Small intestine (tissue), 16 donors: ENCODE results near the gene C1orf50. TPM values are rescaled to one million over a fixed set of nuclear protein-coding genes. Genes with fewer than 3 reads are reported as not detected.
"Not testable (repeated sequence)": the region's sequence is repeated elsewhere in the genome, so short reads cannot be mapped to it uniquely, and the experiment has no call there.

ENCODE experiments used
- DNase-seq, 2 donors: peaks; one replicate each; pipeline versions ENCODE4 v3.0.0 to v3.0.0-alpha.2; 2013
- FAIRE-seq: peaks from 2 replicates; lab custom pipeline; 2012; peaks lifted over from hg19 to GRCh38; lab: Jason Lieb, UNC
- H3K27ac ChIP-seq, 3 donors: one replicate each; pipeline ENCODE4 v1.5.1; 2013; ENCODE audit warnings: low read length in 2 of 3, mild to moderate bottlenecking in 2 of 3, control low read depth in 1 of 3, inconsistent platforms in 1 of 3, low read depth in 1 of 3, moderate library complexity in 1 of 3
- H3K27me3 ChIP-seq, 3 donors: one replicate each; pipeline ENCODE4 v1.6.1; 2013; ENCODE audit warnings: low read length in 3 of 3, inconsistent platforms in 1 of 3; ENCODE audit not compliant: control insufficient read depth in 3 of 3, insufficient read depth in 3 of 3
- H3K36me3 ChIP-seq, 3 donors: one replicate each; pipeline ENCODE4 v1.6.1; 2013; ENCODE audit warnings: low read length in 3 of 3, inconsistent platforms in 1 of 3, low read depth in 1 of 3, mild to moderate bottlenecking in 1 of 3, moderate library complexity in 1 of 3; ENCODE audit not compliant: control insufficient read depth in 3 of 3, insufficient read depth in 2 of 3
- H3K4me1 ChIP-seq, 3 donors: one replicate each; pipeline ENCODE4 v1.6.1; 2013; ENCODE audit warnings: low read length in 2 of 3, inconsistent platforms in 1 of 3, low read depth in 1 of 3, mild to moderate bottlenecking in 1 of 3, moderate library complexity in 1 of 3; ENCODE audit not compliant: control insufficient read depth in 3 of 3, insufficient read depth in 2 of 3
- H3K4me3 ChIP-seq, 3 donors: one replicate each; pipeline ENCODE4 v1.5.1; 2013; ENCODE audit warnings: low read length in 3 of 3, control low read depth in 1 of 3, inconsistent platforms in 1 of 3, low read depth in 1 of 3, mild to moderate bottlenecking in 1 of 3, moderate library complexity in 1 of 3
- H3K9me3 ChIP-seq, 2 donors: one replicate each; pipeline ENCODE4 v1.6.1; 2013; ENCODE audit warnings: low read depth in 1 of 2, low read length in 1 of 2; ENCODE audit not compliant: control insufficient read depth in 2 of 2, insufficient read depth in 1 of 2
- WGBS, 3 donors: extraction: QIAGEN DNeasy Blood & Tissue Kit; methylation state at CpG; one replicate each; pipeline ENCODE4 v1.1.7; 2013; 5-methylcytosine and 5-hydroxymethylcytosine counted together
- long read RNA-seq, 10 donors: transcript quantifications; one replicate each; lab custom pipeline, GENCODE V29; 2026
- polyA plus RNA-seq, 4 donors: library from polyadenylated mRNA; stranded (reverse) in 3 of 4; unstranded in 1 of 4; fragments of 200-250 nt in 3 of 4; fragments of 120-200 nt in 1 of 4; gene quantifications; one replicate each; pipeline versions ENCODE4 v1.2.1 to v1.2.3, GENCODE V29; 2013
- donor health status: healthy with polysubstance abuse.
- donor health status: control.
- donor health status: control.
- donor health status: Bipolar disorder and iron deficiency.
- donor health status: healthy.

The C1orf50 gene
- polyA plus RNA-seq, result 1 to 10 TPM; 3.9 to 9.1 (median 5.0) TPM
- long read RNA-seq, donor 1, result 0 reads
- long read RNA-seq, donor 2, full-length matches to known transcripts, result 2 of 2 reads
- long read RNA-seq, donor 2, partial matches to known transcripts, result 0 of 2 reads
- long read RNA-seq, donor 2, other reads (novel, unspliced or antisense), result 0 of 2 reads
- long read RNA-seq, donor 3, full-length matches to known transcripts, result 3 of 3 reads
- long read RNA-seq, donor 3, partial matches to known transcripts, result 0 of 3 reads
- long read RNA-seq, donor 3, other reads (novel, unspliced or antisense), result 0 of 3 reads
- long read RNA-seq, donor 4, result 0 reads
- long read RNA-seq, donor 5, full-length matches to known transcripts, result 1 of 1 reads
- long read RNA-seq, donor 5, partial matches to known transcripts, result 0 of 1 reads
- long read RNA-seq, donor 5, other reads (novel, unspliced or antisense), result 0 of 1 reads
- long read RNA-seq, donor 6, full-length matches to known transcripts, result 4 of 4 reads
- long read RNA-seq, donor 6, partial matches to known transcripts, result 0 of 4 reads
- long read RNA-seq, donor 6, other reads (novel, unspliced or antisense), result 0 of 4 reads
- long read RNA-seq, donor 7, result 0 reads
- long read RNA-seq, donor 8, result 0 reads
- long read RNA-seq, donor 9, full-length matches to known transcripts, result 1 of 1 reads
- long read RNA-seq, donor 9, partial matches to known transcripts, result 0 of 1 reads
- long read RNA-seq, donor 9, other reads (novel, unspliced or antisense), result 0 of 1 reads
- long read RNA-seq, donor 10, full-length matches to known transcripts, result 2 of 2 reads
- long read RNA-seq, donor 10, partial matches to known transcripts, result 0 of 2 reads
- long read RNA-seq, donor 10, other reads (novel, unspliced or antisense), result 0 of 2 reads

DNA sequence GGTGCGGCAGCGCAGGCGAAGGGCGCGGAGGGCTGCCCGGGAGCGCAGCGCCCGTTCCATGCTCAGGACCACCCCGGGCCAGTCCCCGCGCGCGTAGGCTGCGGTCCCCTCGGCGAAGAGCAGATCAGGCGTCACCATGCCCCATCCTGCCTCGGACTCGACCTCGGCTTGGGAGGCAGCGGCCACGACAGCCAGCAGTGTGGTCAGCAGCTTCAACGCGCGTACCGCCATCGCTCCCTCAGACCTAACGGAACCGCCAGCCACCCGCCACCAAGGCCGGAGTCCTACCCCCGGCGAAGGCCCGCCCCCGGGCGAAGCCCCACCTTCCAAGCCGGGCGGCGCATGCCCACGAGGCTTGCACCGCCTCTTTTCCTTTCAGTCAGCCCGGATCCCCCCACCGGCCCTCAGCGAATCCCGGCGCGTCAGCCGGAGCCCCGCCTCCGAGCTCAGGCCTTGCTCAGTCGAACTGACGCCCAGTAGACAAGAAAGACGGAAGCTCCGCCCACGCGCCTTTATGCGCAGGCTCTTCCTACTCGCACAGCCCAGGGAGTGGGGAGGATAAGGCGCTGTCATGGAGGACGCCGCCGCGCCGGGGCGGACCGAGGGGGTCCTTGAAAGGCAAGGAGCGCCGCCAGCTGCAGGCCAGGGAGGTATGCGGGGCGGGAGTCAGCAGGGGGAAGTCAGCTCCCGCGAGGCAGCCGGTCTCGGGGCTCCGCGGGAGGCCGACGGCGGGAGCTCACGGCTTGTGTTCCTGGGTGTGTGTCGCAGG is at the start of gene C1orf50, which contains the start of gene P3H1:
Gene C1orf50 (plus strand): TSS at position 509 of the 769 bp plus-strand sequence. CDS start 63 bp downstream, at position 572.
Gene P3H1 (minus strand): TSS at position 288 of the 769 bp plus-strand sequence. CDS start 57 bp downstream, at position 231.
- Histone ChIP-seq H3K4me1 (peaks cover 0 to 11% (median 10%) of the 10 kb centered on the region in 3 donors), H3K36me3 (peaks cover 0 to 14% (median 0%) of the 10 kb centered on the region in 3 donors), H3K27me3 (no peaks in the 10 kb centered on the region), H3K4me3 (peak within 1 kb of the TSS; percentile 84 to 97 (median 94)), H3K9me3 (no peaks in the 10 kb centered on the region), H3K27ac (peak within 1 kb of the TSS; percentile 90 to 96 (median 92))
- 0% methylated on average over 54 to 82 of the region's 82 CpGs for WGBS, 3 donors
- FAIRE-seq (no peak), DNase-seq (peak; percentile 100)

DNA sequence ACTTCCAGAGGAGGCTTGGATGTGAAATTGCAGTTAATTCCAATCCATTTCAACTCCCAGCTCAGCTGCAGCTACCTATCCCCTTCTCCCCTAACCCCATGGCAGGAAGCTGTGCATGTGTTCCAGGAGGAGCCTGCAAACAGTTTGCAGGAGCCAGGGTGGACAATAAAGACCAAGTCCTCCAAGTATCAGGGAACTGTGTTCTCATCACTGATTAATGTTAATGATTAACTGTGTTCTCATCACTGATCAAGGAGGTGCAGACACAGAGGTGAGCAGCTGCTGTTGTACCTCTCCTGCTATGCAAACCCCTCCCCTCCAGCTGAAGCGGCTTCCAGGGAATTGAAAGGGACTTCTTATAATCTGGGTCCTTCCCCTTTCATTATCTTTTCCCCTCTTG is 46.2 kb upstream of the C1orf50 start:
- FAIRE-seq, result no peak
- WGBS, 3 donors, result 0 to 72% (median 44%) methylated on average over 1 of the region's 1 CpG
- peak; percentile 78 to 84 for DNase-seq

DNA sequence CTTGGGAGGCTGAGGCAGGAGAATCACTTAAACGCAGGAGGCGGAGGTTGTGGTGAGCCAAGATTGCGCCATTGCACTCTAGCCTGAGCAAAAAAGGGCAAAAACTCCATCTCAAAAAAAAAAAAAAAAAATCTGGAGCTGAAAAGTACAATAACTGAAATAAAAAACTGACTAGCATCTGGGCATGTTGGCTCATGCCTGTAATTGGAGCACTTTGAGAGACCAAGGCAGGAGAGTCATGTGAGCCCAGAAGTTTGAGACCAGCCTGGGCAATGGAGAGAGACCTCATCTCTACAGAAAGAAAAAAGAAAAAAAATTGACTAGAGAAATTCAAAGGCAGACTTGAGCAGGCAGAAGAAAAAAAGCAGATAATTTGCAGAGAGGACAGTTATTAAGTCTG is 45.1 kb upstream of the C1orf50 start:
- no peaks in the 10 kb centered on the region for H3K9me3 ChIP-seq
- H3K4me3 ChIP-seq, result no peak overlapping the region
- H3K4me1 ChIP-seq, result peaks cover 0 to 13% (median 0%) of the 10 kb centered on the region in 3 donors
- FAIRE-seq (no peak), DNase-seq (no peak)
- no peaks in the 10 kb centered on the region for H3K27me3 ChIP-seq
- H3K36me3 ChIP-seq, result peaks cover 0 to 12% (median 0%) of the 10 kb centered on the region in 3 donors
- H3K27ac ChIP-seq, result no peak overlapping the region
- 91 to 94% (median 93%) methylated on average over 3 of the region's 3 CpGs for WGBS, 3 donors

More for the DNA sequence above, 46.2 kb upstream of the C1orf50 start:
- peaks cover 0 to 14% (median 1%) of the 10 kb centered on the region in 3 donors for H3K36me3 ChIP-seq
- peaks cover 0 to 2% of the 10 kb centered on the region in 2 donors for H3K9me3 ChIP-seq
- H3K27ac ChIP-seq, result peak overlapping the region in 1 of 3 donors; percentile 32
- peaks cover 0 to 13% (median 0%) of the 10 kb centered on the region in 3 donors for H3K4me1 ChIP-seq
- H3K4me3 ChIP-seq, result no peak overlapping the region
- H3K27me3 ChIP-seq, result no peaks in the 10 kb centered on the region

- H3K27me3 ChIP-seq, H3K4me3 ChIP-seq, H3K27ac ChIP-seq, H3K9me3 ChIP-seq, DNase-seq, FAIRE-seq: not testable (repeated sequence)
- Histone ChIP-seq H3K4me1 (peaks cover 0 to 13% (median 0%) of the 10 kb centered on the region in 3 donors), H3K36me3 (peaks cover 0 to 12% (median 0%) of the 10 kb centered on the region in 3 donors)
- 96 to 100% (median 99%) methylated on average over 2 of the region's 2 CpGs for WGBS, 3 donors
These were observed 44.6 kb upstream of the C1orf50 start for GRCh38 chr1:42722403-42722802.

DNA sequence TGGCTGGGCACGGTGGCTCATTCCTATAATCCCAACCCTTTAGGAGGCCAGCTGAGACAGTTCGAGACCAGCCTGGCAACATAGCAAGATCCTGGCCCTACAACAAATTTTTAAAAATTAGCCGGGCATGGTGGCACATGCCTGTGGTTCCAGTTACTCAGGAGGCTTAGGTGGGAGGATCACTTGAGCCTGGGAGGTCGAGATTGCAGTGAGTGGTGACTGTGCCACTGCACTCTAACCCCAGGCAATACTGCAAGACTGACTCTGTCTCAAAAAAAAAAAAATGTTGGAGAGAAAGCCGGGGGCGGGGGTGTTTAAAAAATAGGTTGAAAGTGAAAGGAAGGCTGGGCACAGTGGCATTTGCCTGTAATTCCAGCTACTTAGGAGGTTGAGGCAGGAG is 43.5 kb upstream of the C1orf50 start:
- WGBS, 3 donors, result 43 to 69% (median 53%) methylated on average over 6 of the region's 6 CpGs
- FAIRE-seq, result no peak
- peaks cover 0 to 13% (median 0%) of the 10 kb centered on the region in 3 donors for H3K4me1 ChIP-seq

GRCh38 chr1:42725820-42726219 is 41.2 kb upstream of the C1orf50 start:
- H3K9me3 ChIP-seq, H3K27me3 ChIP-seq, H3K4me3 ChIP-seq, H3K27ac ChIP-seq, DNase-seq, H3K36me3 ChIP-seq, FAIRE-seq, H3K4me1 ChIP-seq: not testable (repeated sequence)
- WGBS, 3 donors, result 95 to 99% (median 98%) methylated on average over 4 of the region's 4 CpGs

More for the DNA sequence above, 43.5 kb upstream of the C1orf50 start:
- Histone ChIP-seq H3K27me3 (no peaks in the 10 kb centered on the region), H3K36me3 (peaks cover 0 to 4% (median 0%) of the 10 kb centered on the region in 3 donors), H3K9me3 (no peaks in the 10 kb centered on the region), H3K4me3 (no peak overlapping the region), H3K27ac (no peak overlapping the region)
- DNase-seq, result no peak

GRCh38 chr1:42730002-42730401 is 37.0 kb upstream of the C1orf50 start:
- Histone ChIP-seq H3K27me3 (no peaks in the 10 kb centered on the region), H3K27ac (no peak overlapping the region), H3K9me3 (no peaks in the 10 kb centered on the region), H3K4me1 (peaks cover 0 to 15% (median 2%) of the 10 kb centered on the region in 3 donors), H3K36me3 (no peaks in the 10 kb centered on the region), H3K4me3 (no peak overlapping the region)
- no peak for DNase-seq
- FAIRE-seq, result no peak
- 83 to 92% (median 88%) methylated on average over 3 of the region's 3 CpGs for WGBS, 3 donors
